Renal pelvis (tissue), 3 donors: ENCODE results near the gene PTPN22. TPM values are rescaled to one million over a fixed set of nuclear protein-coding genes. Genes with fewer than 3 reads are reported as not detected.

Experiments used
- polyA plus RNA-seq, 3 donors: library from polyadenylated mRNA; unstranded; fragments of 120-200 nt; gene quantifications; one replicate each; pipeline ENCODE4 v1.2.1, GENCODE V29; 2013; ENCODE audit not compliant: insufficient read length in 3 of 3

The PTPN22 gene
- polyA plus RNA-seq, 3 donors = 0.24 to 0.53 (median 0.38) TPM

Other genes with a start within 250 kb of the PTPN22 start
- 10 to 100 TPM; 21.9 to 27.0 (median 26.2) TPM for gene PHTF1, start 112.2 kb downstream of the PTPN22 start, polyA plus RNA-seq
- 10 to 100 TPM; 23.0 to 23.6 (median 23.5) TPM for gene RSBN1, start 59.2 kb downstream of the PTPN22 start, polyA plus RNA-seq
- 1 to 10 TPM in 1 of 3 donors, under 1 TPM in 2; 0.19 to 1.2 (median 0.88) TPM for gene BCL2L15, start 15.9 kb upstream of the PTPN22 start, polyA plus RNA-seq
- gene AP4B1, start 33.1 kb upstream of the PTPN22 start, polyA plus RNA-seq = 10 to 100 TPM; 24.8 to 47.2 (median 43.7) TPM
- 10 to 100 TPM; 11.3 to 13.1 (median 11.3) TPM for gene DCLRE1B, start 33.6 kb upstream of the PTPN22 start, polyA plus RNA-seq
- 10 to 100 TPM; 38.5 to 44.1 (median 42.7) TPM for gene HIPK1, start 57.6 kb upstream of the PTPN22 start, polyA plus RNA-seq
- 100 to 1,000 TPM; 109 to 161 (median 131) TPM for gene OLFML3, start 107.8 kb upstream of the PTPN22 start, polyA plus RNA-seq